Transverse colon (tissue), 4 donors: ENCODE results near the gene CALY.

Experiments
- CTCF ChIP-seq, 5 experiments: fragments of 200-600 bp in 3 of 5; fragments of 450-650 bp in 2 of 5; sonication (generic) in 3 of 5; IDR thresholded peaks; 1 replicate in 2 of 5; 2 replicates in 3 of 5; pipeline ENCODE4 v1.5.1; 2016 to 2017; ENCODE audit warnings: antibody characterized with exemption in 5 of 5, inconsistent platforms in 3 of 5, mild to moderate bottlenecking in 2 of 5, moderate library complexity in 1 of 5
- POLR2A ChIP-seq: fragments of 450-650 bp; IDR thresholded peaks from one replicate; pipeline ENCODE4 v1.6.1; 2016; ENCODE audit warnings: antibody characterized with exemption, mild to moderate bottlenecking, moderate library complexity
- POLR2AphosphoS5 ChIP-seq, 3 donors: sonication (generic); formaldehyde crosslinking; IDR thresholded peaks; one replicate each; pipeline ENCODE4 v1.6.1; 2016; ENCODE audit warnings: antibody characterized with exemption in 3 of 3

DNA sequence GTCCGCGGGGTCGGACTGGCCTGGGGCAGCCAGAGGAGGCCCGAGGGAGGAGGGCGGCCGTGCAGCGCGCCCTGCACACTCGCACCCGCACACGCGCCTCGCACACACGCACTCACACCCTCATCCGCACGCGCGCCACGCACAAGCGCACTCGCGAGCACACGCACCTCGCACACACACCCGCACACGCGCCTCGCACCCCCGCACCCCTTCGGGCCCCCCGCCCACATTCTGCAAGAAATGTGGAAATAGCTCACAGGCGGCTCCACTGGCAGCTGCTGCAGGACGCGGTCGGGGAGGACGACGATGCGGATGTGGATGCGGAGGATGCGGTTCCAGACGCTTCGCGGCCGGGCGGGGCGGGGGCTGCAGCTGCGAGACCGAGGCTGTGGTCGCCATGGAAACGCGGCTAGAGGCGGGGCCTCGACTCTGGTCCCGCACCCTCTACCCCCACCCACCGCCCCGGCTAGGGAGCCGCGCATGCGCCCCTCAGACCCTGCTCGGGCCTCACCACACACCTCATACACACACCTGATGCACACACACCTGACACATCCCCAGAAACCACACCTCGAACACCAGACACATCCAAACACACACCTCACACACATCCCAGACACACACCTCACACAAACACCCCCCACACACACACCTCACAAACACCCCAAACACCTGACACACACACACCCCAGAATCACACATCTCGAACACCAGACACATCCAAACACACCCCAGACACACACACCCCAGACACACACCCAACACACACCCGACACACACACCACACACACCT is at the start of gene CALY:
- TF ChIP-seq POLR2A (no peak), CTCF (IDR thresholded peaks at IDR 0.05) (no peak), POLR2AphosphoS5 (IDR thresholded peaks at IDR 0.05) (no peak)
